22Rv1 (cell line): ENCODE results near the gene VAT1.

Source experiments
- ZFX ChIP-seq: fragments of 450-650 bp; IDR thresholded peaks from 2 replicates; pipeline ENCODE4 v1.6.1; 2017; ENCODE audit warnings: antibody characterized with exemption, borderline replicate concordance
- TF ChIP-seq, protein P1 (sequence below): fragments of 450-650 bp; IDR thresholded peaks from 2 replicates; pipeline ENCODE4 v1.5.1; 2017; ENCODE audit warnings: mild to moderate bottlenecking

DNA sequence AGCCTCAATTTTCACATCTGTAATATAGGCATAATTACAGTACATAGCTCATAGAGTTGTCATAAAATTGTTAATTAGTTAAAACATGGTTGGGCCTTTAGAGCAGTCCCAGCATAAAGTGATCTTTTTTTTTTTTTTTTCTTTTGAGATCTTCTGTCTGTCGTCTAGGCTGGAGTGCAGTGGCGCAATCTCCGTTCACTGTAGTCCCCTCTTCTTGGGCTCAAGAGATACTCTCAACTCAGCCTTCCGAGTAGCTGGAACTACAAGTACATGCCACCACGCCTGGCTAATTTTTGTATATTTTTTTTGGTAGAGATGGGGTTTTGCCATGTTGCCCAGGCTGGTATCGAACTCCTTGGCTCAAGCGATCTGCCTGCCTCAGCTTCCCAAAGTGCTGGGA is 33.9 kb upstream of the VAT1 start:
- TF ChIP-seq, protein P1, sequence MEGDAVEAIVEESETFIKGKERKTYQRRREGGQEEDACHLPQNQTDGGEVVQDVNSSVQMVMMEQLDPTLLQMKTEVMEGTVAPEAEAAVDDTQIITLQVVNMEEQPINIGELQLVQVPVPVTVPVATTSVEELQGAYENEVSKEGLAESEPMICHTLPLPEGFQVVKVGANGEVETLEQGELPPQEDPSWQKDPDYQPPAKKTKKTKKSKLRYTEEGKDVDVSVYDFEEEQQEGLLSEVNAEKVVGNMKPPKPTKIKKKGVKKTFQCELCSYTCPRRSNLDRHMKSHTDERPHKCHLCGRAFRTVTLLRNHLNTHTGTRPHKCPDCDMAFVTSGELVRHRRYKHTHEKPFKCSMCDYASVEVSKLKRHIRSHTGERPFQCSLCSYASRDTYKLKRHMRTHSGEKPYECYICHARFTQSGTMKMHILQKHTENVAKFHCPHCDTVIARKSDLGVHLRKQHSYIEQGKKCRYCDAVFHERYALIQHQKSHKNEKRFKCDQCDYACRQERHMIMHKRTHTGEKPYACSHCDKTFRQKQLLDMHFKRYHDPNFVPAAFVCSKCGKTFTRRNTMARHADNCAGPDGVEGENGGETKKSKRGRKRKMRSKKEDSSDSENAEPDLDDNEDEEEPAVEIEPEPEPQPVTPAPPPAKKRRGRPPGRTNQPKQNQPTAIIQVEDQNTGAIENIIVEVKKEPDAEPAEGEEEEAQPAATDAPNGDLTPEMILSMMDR = no peak
- TF ChIP-seq ZFX = no peak
